GM19395 (cell line): ENCODE results near the gene FAM222B.
A peak's percentile ranks its signal among the peaks of the same experiment; 100 is the strongest.
"Not testable (repeated sequence)": the region's sequence is repeated elsewhere in the genome, so short reads cannot be mapped to it uniquely, and the experiment has no call there.

Experiments
- ATAC-seq: cut with Tn5 transposase; IDR thresholded peaks from one replicate; pipeline ENCODE4 v1.9.1; 2021; ENCODE audit warnings: mild to moderate bottlenecking, moderate library complexity; ENCODE audit not compliant: unreplicated experiment

The FAM222B gene

GRCh38 chr17:28779601-28780000 lies 63.0 kb downstream of the FAM222B start:
- not testable (repeated sequence) for ATAC-seq

GRCh38 chr17:28777178-28777577 lies 65.4 kb downstream of the FAM222B start:
- ATAC-seq, result no peak

GRCh38 chr17:28774206-28774605 lies 68.4 kb downstream of the FAM222B start:
- ATAC-seq, result no peak

- no peak for ATAC-seq
These were observed 68.9 kb downstream of the FAM222B start for GRCh38 chr17:28773736-28774135.

GRCh38 chr17:28765038-28765437 lies 77.6 kb downstream of the FAM222B start:
- ATAC-seq, result no peak

- ATAC-seq, result no peak
These were observed 78.8 kb downstream of the FAM222B start for GRCh38 chr17:28763804-28764266.

GRCh38 chr17:28763137-28763799 lies 79.3 kb downstream of the FAM222B start:
- ATAC-seq, result no peak

GRCh38 chr17:28760601-28761562 lies 81.7 kb downstream of the FAM222B start:
- no peak for ATAC-seq

- no peak for ATAC-seq
These were observed 83.2 kb downstream of the FAM222B start for GRCh38 chr17:28759256-28759865.

- no peak for ATAC-seq
These were observed 84.0 kb downstream of the FAM222B start for GRCh38 chr17:28758411-28759121.

- ATAC-seq, result no peak
These were observed 86.4 kb downstream of the FAM222B start for GRCh38 chr17:28756049-28756804.

- ATAC-seq, result no peak
These were observed 87.1 kb downstream of the FAM222B start for GRCh38 chr17:28755486-28755885.

GRCh38 chr17:28751600-28752366 lies 90.8 kb downstream of the FAM222B start:
- ATAC-seq, result no peak

- ATAC-seq, result peak; percentile 64
These were observed 92.2 kb downstream of the FAM222B start for GRCh38 chr17:28750178-28751047.

- ATAC-seq, result no peak
These were observed 92.9 kb downstream of the FAM222B start for GRCh38 chr17:28749516-28750177.

GRCh38 chr17:28748852-28749515 lies 93.6 kb downstream of the FAM222B start:
- ATAC-seq, result no peak
